HG02642 (cell line): Measurements from ENCODE around the gene U2AF2.

Experiments
- ATAC-seq: cut with Tn5 transposase; IDR thresholded peaks from one replicate; pipeline ENCODE4 v1.9.1; 2021; ENCODE audit warnings: mild to moderate bottlenecking; ENCODE audit not compliant: unreplicated experiment, poor library complexity

The U2AF2 gene

DNA sequence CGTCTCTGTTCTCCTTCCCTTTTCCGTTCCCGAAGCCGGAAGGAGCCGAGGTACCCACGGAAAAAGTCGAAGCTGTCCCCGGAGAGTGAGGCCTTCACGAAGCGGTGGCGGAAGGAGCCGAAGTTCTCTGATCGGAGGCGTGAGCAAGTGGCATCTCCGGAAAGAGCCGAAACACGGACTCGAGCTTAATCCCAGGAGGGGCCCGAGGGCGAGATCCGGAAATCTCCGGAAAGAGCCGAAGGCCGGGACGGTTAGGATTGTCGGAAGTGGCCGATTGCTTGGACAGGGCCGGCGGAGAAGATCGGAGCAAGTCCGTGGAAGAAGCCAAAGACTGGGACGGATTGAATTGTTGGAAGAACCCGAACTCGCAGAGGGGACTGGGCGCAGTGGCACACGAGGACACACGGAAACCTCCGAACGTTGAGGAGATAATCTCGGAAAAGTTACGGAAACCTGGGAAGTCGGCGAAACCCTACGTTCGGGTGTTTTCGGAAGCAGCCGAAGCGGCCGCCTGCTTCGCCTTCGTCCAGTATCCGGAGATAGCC lies 440 bp upstream of the U2AF2 start:
- peak; percentile 61 for ATAC-seq

DNA sequence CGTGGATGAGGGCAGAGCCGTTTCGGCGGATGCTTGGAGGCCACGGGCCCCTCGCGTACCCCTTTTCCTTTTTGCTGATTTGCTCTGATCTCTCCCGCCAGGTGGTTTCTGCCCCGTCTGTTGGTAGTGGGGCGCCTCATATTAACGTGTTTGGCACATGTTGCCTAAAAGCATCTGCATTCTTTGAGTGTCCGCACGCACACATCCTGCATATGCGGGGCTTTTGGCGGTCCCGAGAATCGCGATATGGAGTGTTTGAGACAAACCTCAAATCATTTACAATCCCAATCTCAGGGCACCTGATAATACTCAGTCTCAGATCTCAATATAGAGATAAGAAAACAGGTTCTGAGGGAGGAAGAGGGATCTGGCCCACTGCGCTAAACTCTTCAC lies 809 bp downstream of the U2AF2 start:
- no peak for ATAC-seq

DNA sequence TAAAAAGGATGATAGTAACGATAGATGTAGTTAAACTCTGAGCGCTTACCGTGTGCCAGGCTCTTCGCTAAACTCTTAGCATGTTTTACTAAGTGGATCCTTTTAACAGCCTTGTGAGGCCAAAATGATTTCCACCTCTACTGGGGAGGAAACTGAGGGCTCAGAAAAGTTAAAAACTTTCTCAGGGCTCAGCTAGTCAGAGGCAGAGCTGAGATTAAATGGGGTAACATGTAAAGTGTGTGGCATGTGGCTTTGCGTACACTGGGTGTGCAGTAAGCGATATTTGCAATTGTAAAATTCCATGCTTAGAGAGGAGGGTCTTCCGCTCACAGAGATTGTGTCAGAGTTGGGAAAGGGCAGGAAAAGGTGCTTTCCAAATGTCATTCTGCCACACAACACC lies 1.7 kb downstream of the U2AF2 start:
- no peak for ATAC-seq

DNA sequence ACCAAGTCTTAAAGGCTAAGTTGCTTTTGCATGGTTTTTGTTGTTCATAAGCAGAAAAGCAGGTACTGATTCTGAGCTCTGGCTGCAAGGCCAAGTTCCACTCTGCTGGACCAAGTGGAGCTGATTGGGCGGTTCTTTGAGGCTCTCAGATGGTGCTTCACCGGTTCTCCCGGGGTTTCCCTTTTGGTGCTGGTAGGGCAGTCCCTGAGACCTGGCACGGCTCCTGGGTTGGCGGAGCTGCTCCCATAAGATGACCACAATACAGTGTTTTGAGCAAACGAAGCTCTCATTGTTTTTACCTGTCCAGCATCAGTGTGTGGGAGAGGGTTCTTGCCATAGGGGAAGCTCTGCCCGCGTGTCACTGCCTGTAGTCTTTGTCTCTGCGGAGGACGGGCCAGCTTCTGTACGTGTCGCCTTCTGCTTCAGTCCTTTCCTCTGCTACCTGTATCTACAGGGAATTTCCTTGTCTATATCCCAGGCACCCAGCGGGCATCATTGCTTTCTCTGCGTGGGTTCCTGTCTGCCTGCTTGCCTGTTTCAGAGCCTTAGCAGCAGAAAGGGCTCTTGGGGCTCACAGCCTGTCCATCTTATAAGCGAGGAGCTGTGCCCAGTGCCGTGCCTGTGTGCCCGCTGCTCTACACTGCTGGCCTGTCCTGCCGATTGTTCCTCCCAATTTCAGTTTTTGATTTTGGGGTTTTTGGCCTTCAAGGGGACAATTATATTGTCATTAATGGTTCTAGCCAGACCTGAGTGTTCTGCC lies 2.3 kb downstream of the U2AF2 start:
- no peak for ATAC-seq

DNA sequence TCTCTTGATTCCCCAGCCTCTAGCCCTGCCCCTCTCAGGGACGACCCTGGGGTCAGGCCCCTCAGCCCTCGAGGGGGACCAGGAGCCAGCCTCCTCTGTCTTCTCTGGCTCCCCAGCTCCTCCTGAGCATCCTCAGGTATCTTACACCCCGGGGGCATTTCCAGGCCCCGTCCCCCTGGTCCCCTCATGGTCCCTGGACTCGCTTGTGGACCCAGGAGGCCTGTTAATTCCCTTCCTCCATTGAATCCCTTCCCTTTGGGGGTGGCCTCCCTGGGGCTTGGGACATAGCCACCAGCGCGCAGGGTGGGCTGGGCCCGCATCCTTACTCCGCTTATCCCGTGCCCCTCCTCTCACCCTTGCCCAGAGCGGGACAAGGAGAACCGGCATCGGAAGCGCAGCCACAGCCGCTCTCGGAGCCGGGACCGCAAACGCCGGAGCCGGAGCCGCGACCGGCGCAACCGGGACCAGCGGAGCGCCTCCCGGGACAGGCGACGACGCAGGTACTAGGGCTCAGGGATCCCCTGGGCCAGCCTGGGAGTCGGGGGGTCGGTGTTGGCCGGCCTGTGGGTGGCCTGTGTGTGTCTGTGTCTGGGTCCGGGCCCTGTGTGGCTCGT lies 4.1 kb downstream of the U2AF2 start:
- no peak for ATAC-seq

DNA sequence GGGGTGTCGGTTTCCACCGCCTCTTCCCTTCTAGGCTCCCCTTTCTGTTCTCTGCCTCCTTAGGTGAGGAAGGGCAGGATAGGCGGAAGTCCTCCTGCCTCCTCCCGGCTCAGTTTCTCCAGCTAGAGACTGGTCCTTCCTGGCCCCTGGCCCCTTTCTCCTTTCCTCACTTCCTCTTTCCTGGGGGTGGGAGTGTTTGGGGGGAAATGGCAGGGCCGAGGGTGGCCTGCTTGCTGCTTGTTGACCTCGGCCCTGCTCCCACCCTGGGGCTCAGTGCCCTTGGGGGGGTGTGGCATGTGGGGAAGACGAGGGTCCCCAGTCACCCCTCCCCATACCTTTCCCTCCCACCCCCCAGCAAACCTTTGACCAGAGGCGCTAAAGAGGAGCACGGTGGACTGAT lies 5.0 kb downstream of the U2AF2 start:
- no peak for ATAC-seq

DNA sequence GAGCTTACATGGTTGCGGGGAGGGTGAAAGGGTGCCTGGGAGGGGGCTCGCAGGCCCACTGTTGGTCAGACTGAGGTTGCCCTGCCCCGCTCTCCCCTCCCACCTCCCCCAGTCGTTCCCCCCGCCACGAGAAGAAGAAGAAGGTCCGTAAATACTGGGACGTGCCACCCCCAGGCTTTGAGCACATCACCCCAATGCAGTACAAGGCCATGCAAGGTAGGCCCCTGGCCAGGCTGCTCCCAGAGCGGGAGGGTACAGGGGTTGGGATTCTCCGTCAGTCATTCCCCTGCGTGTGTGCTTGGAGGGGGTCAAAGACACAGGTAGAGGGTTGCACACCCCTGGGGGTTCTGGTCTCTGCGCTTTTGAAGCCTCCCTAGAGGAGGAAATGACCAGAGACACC lies 5.6 kb downstream of the U2AF2 start:
- no peak for ATAC-seq

DNA sequence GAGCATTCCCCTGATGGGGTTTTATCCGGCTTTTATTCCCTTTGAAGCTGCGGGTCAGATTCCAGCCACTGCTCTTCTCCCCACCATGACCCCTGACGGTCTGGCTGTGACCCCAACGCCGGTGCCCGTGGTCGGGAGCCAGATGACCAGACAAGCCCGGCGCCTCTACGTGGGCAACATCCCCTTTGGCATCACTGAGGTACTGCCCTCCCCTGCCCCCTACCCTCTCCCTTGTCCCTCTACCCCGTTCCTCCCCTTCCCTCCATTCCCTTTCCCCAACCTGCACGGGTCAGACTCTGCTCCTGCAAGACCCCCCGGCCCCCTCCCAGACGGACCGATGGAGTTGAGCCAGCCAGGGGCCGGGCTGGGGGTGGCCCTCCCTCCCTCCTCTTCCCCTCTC lies 6.2 kb downstream of the U2AF2 start:
- no peak for ATAC-seq

DNA sequence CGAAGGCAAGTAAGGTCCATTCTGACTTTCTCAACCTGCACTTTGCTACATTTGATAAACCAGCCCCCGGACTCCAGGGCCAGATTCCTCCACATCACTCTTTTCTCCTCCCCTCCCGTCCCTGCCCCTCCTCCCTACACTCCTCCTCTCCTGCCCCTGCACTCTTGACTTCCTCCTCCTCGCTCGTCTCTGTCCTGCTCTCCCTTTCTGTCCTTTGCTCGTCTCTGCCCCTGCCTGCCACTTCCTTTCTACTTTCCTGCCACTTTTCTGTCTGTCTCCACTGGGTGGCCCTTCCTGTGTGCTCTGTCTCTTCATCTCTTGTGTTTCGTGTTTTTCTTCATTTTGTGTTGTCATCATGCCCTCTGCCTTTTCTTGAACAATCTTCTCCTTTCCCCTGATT lies 7.0 kb downstream of the U2AF2 start:
- ATAC-seq = no peak

DNA sequence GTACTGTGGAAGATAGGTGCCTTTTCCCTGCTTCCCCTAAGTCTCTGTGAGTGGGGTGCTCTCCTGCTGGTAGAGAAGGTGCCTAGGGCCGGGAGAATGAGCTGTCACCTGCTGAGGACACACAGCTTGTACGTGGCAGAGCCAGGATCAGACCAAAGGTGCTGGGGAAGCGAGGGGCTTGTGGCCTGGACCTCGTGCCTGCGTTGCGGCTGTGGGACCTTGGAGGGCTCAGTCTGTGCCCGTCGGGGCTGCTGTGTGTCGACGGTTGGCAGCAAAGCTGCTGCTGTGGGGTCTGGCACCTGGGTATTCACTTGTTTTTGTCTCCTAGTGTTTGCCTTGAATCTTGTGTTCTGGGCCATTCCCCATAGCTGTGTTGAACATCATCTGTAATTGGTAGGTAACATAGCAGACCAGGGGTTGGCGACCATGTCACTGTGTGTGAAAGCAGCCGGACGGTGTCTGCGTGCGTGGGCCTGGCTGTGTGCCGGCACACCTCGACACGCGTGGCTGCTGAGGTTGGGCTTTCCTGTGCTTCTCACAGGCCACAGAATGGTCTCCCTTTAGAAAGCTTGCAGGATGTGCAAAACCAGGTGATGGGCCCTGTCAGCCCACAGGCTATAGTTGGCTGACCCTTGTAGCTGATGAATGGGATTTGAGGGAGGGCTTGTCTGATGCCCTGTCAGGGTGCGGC lies 9.2 kb downstream of the U2AF2 start:
- no peak for ATAC-seq

DNA sequence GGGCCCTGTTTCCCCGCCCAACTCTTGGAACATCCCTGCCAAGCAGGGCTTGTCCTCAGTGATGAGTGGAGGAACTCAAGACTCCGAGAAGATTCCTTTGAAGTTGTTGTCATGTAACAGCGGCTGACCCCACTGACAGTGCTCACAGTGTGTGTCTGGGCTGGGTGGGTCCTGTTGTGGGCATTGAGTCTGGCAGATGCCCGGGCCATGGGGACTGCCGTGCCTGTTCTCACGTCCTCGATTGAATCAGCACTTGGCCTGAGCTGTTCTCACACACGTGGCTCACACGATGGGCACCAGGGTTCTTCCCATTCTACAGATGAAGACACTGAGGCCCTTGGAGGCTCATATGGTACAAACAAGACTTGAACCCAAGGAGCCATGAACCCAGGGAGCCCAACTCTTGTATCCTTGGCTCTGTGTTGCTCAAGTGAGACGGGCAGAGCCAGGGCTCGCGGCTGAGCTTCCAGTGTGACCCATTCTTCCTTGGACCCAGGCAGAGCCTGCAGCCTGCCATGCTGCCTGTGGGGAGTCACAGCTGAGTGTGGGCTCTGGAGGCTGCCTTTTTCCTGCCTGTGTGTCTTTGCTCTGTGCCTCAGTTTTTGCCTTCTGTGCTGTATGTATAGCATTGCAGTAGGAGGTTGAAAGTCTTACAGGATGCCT lies 11.6 kb downstream of the U2AF2 start:
- no peak for ATAC-seq

DNA sequence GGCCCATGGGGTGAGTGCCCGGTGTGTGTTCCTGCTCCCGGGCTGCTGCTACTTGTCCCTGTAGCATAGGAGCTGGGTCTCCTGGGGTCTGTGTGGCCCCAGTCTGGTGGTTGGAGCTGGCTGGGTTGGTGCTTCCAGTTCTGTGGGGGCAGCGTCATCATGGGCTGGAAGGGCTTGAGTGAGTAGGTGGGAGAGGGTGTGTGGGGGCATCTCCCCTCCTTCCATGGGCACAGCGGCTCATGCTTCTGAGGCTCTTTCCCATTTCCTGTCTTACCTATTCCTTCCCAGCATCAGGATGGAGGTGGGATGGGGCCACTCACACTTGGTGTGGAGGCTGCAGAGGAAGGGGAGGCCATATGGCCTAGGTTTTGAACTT lies 12.2 kb downstream of the U2AF2 start:
- no peak for ATAC-seq

DNA sequence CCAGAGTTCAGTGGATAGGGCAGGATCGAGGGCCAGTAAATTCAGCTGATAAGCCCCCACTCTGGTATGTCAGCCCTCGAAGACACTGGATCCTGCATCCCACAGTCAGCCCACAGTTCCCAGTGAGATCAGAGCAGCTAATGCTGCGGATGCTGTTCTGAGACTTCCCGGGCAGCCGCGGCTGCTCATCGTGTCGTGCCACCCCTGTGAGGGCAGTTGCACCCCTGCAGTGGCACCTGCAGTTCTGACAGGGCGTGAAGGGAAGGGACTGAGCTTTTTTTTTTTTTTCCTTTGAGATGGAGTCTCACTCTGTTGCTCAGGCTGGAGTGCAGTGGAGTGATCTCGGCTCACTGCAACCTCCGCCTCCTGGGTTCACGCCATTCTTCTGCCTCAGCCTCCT lies 12.7 kb downstream of the U2AF2 start:
- no peak for ATAC-seq

DNA sequence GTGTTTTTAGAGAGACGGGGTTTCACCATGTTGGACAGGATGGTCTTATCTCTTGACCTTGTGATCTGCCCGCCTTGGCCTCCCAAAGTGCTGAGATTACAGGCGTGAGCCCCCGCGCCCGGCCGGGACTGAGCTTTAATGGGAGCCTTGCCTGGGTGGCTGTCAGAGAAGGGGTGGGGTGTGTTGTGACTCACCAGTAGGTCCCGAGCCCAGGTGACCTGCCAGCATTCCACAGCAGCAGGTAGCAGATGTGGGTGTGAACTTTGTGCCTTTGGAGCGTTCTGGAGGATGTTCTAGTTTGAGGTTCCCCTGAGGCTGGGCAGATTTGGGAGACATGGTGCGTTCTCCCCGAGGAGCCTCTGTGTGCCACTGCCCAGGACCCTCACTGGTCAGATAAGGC lies 13.1 kb downstream of the U2AF2 start:
- ATAC-seq = no peak

DNA sequence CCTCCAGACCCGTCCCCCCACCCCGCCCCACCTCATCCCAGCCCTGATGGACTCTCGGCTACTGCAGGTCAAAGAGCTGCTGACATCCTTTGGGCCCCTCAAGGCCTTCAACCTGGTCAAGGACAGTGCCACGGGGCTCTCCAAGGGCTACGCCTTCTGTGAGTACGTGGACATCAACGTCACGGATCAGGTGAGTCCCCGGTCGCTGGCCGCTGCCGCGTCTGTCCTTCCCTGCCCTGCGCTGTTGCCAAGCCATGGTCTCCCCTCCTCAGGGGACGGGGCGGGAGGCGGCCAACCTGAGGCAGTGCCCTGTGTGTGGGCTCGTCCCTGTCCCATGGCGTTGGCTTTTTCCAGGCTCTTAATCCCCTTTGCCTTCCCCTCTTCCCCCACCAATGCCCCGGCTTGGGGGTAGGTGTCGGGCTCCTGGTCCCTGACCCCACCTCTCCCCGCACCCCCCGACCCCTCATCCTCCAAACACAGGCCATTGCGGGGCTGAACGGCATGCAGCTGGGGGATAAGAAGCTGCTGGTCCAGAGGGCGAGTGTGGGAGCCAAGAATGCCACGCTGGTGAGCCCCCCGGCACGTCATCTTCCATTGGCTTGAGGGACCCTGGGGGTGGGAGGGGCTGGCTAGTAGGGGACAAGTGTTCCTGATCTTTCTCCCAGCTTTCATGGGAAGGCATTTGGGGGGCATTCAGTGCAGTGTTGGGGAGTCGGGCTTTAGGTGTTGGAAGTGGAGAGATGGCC lies 13.9 kb downstream of the U2AF2 start:
- no peak for ATAC-seq

DNA sequence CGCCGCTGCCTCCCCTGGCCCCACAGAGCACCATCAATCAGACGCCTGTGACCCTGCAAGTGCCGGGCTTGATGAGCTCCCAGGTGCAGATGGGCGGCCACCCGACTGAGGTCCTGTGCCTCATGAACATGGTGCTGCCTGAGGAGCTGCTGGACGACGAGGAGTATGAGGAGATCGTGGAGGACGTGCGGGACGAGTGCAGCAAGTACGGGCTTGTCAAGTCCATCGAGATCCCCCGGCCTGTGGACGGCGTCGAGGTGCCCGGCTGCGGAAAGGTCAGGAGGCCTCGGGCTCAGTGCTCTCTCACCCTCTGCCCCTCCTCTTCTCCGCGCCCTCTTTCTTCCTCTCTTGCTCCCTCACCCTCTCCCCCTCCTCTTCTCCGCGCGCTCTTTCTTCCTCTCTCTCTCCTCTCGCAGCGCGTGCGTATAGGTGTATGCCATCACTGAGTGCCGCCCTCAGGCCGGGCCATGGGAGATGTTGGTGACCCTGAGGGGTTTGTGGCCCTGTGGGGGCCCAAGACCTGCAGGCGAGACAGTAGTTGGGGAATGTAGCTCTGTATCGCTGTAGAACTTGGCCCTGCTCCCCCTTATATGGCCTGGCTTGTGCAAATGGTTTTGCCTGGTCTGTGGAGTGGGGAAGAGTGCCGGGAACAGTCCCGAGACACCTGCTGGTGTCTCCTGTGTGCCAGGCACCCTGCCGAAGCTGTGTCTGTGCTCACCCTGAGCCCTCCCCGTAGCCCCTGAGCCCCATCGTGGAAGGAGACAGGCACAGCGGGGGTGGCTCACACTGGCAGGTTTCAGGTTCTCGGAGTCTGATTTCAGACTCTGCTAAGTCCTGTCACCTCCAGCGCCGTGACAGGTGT lies 14.8 kb downstream of the U2AF2 start:
- no peak for ATAC-seq

DNA sequence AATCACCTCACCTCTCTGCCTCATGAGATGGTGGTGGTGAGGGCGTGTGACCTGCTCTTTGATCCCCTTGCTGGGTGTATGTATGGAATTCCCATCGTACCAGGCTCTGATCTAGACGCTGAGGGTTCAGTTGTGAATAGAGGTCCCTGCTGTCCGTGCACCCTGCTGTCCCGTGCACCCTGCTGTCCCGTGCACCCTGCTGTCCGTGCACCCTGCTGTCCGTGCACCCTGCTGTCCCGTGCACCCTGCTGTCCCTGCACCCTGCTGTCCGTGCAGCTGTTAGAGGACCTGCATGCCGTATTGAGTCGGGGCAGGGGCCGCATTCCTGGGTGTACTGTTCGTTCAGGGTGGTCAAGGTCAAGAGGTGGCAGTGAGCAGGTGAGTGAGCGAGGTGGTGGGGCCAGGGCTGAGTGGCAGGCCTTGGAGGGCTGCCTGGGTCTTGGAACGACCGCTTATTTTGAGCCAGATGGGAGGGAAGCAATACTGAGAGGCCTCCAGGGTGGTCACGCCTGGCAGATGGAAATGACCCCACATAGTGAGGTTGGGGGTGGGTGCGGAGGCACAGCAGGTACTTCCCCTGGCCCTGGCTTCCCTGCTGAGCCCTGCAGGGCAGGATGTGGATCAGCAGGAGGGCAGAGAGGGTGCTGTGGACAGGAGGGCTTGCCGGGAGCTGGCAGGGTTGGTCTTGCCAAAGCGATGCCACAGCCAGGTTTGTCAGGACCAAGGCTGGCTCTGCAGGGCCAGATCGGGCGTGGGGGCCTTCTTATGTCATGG lies 15.6 kb downstream of the U2AF2 start:
- ATAC-seq = no peak

DNA sequence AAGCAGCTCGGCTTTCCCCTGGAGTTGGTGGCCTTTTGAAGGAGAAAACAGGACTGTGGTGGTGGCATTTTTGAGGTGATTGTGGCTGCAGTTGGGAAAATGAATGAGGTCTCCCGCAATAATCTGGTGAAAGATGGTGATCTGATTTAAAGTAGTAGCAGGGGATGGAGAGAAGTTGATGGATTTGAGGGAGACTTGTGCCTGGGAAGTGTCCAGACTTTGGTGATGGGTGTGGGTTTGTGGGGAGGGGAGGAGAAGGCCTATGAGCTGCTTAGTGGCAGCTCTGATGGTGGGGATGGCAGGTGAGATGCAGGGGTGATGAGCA lies 16.2 kb downstream of the U2AF2 start:
- no peak for ATAC-seq

DNA sequence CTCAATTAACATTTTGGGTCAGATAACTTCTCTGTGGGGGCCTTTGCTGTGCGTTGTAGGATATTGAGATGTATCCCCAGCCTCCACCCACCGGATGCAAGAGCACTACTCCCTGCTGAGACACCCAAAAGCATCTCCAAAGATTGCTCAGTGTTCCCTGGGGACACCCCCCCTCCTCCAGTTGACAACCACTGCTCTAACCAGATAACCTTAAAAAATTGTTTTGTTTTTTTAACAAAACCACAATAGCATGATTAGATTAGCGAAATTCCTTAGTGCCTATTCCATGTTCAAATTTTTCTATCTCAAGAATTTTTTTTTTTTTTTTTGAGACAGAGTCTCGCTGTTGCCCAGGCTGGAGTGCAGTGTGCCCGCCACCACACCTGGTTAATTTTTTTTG lies 17.6 kb downstream of the U2AF2 start:
- no peak for ATAC-seq
